CD4-positive, alpha-beta T cell treated with Interferon gamma for 1 hour (primary cell): ENCODE measurements around the gene APCDD1L.

Experiments
- DNase-seq: peaks from one replicate; pipeline ENCODE4 v3.0.0-alpha.2; 2020

Gene APCDD1L

DNA sequence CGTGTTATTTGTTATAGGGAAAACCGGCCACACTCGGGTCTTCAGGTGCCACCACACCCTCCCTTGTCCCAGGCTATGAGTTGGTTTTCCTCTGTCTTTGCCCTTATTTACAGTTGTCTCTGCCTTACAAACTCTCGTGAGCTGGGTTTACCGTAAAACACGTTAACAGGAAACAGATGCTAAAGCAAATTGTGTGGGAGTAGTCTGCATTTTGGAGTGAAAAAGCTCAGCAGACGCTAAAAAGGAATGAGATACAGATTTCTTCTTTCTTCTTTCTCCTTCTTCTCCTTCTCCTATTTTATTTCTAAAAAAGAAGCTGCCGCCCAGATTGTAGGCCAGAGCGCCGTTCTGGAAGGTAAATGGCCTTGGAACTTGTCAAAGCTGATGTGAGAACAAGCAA lies 51.9 kb downstream of the APCDD1L start:
- DNase-seq = no peak

- no peak for DNase-seq
These were observed 53.3 kb downstream of the APCDD1L start for GRCh38 chr20:58461899-58462298.

- no peak for DNase-seq
These were observed 54.1 kb downstream of the APCDD1L start for GRCh38 chr20:58461104-58461503.

- no peak for DNase-seq
These were observed 56.0 kb downstream of the APCDD1L start for GRCh38 chr20:58459058-58459750.

DNA sequence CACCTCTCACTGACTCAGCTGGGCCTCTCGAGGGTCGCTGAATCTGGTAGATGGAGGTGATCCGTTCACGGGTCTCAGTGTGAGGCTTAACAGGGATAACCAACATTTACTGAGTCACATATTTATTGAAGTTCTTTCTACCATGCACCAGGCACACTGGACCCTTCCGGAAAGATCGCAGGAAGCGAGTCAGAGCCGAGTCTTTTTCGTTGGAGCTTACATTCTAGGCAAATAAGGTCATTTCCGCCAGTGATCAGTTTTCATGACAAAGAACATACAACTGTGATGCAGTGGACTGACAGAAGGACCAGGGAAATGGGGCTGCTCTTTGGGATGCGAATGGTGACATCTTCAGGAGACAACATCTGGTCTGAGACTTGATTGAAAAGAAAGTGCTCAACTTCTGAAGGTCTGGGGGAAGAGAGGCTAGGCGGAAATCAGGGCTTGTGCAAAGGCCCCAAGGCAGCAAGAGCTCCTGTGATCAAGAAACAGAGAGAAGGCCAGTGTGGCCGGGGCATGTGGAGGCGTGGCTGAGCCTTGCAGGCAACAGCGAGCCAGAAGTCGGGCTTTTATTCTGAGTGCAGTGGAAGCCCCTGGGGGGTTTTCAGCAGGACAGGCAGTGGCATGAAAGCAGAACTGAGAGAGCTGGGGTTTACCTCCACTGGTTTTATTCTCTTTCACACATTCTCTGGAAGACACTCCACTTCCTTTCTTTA lies 56.7 kb downstream of the APCDD1L start:
- DNase-seq = peak; percentile 9

DNA sequence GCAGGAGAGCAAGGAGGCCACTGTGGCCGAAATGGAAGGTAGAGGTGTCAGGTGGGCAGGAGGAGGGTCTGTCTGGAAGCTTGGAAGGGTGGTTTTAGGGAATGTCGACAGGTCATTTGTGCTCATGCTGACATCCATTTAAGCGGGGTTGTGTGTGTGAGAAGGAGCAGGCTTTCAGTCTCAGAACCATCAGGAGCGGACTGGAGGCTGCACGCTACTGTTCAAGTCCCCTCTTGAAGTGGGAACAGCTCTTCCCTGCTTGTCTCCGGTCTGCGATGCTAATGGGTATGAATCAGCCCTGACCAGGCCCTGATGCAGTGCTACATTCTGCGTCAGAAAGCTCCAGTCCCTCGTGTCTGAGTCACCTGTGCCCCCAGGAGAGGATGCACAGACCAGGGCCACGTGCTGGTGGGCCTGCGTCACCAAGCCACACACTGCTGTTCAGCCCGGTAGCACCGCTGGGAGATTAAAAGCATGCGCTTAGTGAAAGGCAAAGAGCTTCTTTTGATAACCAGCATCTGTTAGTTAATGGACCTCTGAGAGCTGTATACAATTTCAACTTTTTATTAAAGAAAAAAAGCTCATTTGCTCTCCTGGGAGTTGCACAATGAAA lies 58.0 kb downstream of the APCDD1L start:
- DNase-seq = no peak

- DNase-seq = no peak
These were observed 60.7 kb downstream of the APCDD1L start for GRCh38 chr20:58454460-58454859.

GRCh38 chr20:58453391-58453790 lies 61.8 kb downstream of the APCDD1L start:
- DNase-seq = no peak

- DNase-seq = no peak
These were observed 62.4 kb downstream of the APCDD1L start for GRCh38 chr20:58452667-58453255.

DNA sequence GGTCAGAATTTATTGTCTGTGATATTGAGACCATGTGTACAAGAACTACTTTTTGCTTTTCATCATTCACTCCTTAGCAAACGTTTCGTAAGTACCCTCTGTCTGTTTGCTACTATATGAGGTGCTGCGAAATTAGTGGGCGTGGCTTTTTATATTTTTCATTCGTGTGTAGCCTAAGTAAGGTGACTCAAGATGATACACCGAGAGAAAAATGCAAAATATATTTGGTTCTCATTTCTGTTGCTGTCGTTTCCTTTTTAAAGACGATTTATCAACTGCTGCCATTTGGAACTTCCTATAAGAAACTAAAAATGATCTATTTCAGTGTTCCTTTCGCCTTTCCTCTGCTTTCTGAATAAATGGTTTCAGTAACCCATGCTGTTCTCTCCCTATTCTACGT lies 64.9 kb downstream of the APCDD1L start:
- DNase-seq = no peak

DNA sequence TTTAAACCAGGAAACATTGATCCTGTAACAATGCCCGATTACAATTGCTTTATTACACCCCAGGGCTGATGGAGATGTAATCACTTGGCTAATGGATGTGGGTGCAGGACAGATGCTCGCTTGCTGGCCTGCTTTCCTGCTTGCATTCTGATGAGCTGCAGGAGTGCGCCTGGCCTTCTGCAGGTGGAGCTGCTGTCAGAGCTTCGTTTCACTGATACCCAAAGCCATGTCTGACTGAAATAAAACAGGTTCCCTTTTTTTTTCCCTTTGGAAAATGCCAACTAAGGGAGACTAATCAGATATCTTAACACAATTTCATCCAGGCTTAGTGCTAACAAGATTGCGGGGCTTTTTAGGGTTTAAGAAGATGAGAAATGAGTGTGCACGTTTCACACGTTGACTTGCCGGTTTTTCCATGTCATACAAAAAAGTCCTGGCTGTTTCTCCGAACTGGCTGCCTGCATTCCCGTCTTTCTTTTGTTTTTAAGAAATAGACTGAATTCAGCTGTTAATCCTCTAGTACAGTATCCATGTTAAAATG lies 65.4 kb downstream of the APCDD1L start:
- no peak for DNase-seq

DNA sequence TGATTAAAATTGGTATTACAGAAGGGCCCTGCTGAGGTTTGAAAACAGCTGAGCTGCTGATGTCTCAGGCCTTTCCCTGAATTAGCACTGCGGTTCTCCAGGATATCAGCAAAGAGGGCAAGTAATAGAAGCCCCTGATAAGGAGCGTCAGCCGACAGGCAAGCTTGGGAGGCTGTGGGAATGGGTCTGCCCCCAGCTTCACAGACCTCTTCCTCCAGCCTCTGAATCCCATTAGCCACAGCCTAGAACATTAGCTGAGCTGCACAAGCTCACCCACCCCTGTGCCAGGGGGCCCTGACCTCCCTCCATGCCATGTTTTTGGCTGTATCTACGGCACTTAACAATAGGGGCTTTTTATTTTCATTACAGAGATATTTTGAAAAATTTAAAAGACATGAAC lies 66.2 kb downstream of the APCDD1L start:
- no peak for DNase-seq

DNA sequence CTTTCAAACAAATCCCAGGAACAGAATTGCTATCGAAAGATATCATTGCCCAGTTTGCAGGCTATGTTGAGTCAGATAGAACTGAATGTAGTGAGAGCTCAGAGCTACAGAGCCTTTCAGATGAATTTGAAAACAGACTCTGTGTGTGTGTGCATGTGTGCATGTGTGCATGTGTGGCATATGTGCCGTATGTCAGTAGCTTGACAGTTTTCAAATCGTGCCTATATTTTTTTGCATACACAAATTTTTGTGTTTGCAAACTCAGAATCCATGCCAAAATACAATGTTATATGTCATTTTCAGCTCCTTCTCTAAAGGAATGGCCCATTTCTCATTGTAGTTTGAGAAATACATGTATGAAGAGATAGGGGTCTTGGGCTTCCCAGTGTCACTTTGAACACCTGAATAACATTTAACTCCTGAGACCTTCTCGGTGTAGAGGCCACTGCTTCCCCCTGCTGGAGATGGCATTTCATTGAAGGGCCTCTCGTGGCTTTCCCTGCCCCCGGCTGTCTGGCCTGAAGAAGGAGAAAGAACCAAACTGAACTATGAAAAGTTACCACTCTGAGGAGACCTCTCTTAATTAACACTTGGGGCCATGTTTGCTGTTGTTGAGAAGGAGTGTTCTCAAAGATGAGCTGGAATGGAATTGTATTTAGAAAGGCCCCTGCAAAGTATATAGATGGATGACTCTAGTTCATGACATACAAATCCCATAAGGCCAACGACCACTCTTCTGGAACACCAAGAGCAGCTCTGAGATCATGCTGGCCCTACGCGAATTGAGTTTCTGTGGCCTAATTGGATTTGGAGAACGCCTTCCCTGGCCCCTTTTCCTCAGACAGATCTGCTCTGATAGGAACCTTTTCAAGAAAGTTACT lies 67.4 kb downstream of the APCDD1L start:
- peak; percentile 32 for DNase-seq

GRCh38 chr20:58446960-58447265 lies 68.3 kb downstream of the APCDD1L start:
- DNase-seq = no peak

DNA sequence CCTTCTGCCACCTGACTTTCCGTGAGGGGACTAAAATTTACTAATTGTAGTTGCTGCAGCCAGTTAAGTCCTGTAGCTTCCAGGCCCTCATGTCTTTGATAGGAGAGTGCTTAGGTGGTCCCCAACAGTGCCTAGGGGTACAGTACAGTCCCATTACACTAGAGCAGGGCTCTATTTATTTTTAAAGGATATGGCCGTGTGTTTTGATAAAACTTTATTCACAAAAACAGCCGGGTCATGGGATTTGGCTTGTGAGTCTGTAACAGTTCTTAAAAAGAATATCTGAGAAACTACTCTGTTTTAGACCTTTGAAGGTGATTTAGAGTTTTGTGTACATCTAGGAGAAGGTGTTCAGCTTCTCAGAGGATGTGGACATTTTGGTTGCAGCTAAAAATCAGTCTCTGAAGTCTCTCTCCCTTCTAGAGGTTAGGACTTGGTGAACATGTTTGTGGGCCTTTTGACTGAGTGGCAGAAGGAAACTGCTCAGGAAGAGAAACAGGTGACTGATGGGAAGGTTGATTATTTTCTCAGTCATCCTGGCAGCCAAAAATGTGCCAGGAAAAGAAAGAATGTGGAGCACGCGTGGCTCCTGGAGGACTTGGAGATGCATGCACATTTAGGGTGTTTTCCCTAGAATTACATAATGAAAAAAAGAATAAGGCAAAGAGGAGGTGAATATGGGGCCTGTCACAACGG lies 68.8 kb downstream of the APCDD1L start:
- no peak for DNase-seq

DNA sequence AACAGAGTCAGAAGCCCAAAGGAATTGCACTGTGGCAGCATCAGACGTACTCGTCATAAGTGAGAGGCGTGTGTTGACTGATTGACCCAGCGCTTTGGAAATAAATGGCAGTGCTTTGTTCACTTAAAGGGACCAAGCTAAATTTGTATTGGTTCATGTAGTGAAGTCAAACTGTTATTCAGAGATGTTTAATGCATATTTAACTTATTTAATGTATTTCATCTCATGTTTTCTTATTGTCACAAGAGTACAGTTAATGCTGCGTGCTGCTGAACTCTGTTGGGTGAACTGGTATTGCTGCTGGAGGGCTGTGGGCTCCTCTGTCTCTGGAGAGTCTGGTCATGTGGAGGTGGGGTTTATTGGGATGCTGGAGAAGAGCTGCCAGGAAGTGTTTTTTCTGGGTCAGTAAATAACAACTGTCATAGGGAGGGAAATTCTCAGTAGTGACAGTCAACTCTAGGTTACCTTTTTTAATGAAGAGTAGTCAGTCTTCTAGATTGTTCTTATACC lies 70.4 kb downstream of the APCDD1L start:
- no peak for DNase-seq

DNA sequence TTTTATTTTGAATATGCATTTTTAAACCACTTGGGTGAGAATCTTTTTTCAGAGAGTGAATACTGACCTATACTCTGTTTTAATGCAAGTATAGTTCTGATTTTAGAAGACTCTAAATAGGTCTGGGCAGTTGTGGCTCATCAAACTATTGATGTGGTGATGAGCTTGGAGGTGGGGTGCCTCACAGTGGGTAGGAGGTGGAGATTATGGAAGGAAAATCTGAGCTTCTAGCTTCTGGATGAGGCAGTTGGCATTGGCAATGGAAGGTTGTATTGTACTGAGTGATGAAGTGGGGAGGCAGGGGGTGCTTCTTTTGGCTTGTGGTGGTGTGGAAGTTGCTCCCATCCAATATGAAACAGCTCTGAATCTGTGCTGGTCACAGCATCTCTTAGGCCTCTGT lies 73.5 kb downstream of the APCDD1L start:
- no peak for DNase-seq

DNA sequence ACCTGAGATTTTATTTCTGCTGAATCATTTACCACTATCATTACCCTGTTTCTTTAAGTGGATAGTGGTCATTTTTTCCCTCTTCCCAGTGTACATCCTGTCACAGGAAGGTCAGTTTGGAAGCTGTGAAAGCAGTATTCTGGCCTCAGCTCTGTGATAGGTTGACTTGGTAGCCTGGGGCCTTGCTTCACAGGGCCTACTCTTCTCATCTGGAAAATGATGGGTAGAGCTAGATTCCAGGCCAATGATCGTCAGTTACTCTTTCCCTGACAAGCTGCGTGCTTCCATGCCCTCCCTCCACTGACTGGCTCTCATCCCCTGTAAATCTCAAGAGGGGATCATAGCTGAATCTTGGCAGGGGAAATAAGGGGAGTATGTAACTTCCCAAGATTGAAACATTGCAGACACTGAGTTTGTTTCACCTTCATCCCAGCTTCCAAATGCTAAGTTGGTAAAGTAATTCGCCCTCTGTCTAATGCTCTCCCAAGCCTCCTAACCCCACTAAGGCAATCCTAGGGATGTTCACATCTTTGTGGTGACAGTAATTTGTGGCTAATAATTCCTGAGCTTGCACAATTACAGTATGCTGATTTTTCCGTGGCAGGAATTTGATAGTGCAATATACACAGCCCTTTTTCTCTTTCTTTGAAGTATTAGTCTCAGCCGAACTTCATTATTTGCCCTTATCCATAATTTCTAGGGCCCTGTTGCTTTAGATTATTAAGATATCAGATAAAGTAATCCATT lies 75.0 kb downstream of the APCDD1L start:
- no peak for DNase-seq

DNA sequence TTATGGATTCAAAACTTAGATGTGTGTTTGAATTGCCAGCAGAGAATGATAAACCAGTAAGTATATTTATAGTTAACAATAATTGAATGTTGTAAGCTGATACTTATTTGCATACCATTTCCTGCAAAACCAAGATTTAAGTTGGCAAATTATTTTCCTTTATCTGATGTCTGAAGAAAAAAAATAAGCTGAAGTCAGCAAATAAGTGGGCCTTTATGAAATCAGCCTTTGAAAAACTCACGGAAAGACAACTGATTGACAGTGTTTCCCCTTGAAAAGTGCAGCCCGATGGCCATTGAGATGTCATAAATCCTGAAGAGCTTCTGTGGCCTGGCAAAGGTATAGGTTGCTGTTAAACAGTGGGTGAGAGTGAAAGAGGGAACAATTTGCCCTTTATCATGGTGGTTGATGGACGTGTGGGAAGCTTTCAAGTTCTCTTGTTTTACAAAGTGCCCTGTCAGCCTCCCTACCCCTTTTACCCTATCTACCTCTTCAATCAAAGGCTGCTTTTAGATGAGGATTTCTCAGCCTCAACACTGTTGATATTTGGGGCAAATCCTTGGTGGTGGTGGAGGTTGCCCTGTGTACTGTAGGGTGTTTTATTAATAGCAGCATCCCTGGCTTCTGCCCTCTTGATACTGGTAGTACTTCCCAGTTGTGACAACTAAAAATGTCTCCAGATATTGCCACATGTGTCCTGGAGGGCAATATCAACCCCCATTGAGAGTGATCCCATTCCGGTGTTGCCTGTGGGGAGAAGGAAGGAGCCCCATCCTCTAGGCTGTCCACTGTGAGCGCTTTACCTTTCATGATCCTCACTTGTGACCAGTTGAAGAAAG lies 76.0 kb downstream of the APCDD1L start:
- no peak for DNase-seq
